Spleen (tissue), 11 donors: Measurements from ENCODE around the gene LGR6. TPM values are rescaled to one million over a fixed set of nuclear protein-coding genes. Genes with fewer than 3 reads are reported as not detected.
A peak's percentile ranks its signal among the peaks of the same experiment; 100 is the strongest.

Experiments used
- DNase-seq: peaks from one replicate; pipeline ENCODE4 v3.0.0-alpha.2; 2020
- H3K27ac ChIP-seq, 8 donors: fragments of 200-600 bp; sonication (generic) in 7 of 8; 1 replicate in 4 of 8; 2 replicates in 4 of 8; pipeline versions ENCODE4 v1.5.0 to v1.8.0; 2016 to 2021; ENCODE audit warnings: inconsistent platforms in 4 of 8, mild to moderate bottlenecking in 4 of 8, moderate library complexity in 1 of 8
- H3K27me3 ChIP-seq, 7 donors: fragments of 200-600 bp; sonication (generic) in 6 of 7; replicated peaks in 1 of 7; 1 replicate in 4 of 7; 2 replicates in 3 of 7; pipeline versions ENCODE4 v1.5.0 to v1.8.0; 2016 to 2021; ENCODE audit warnings: inconsistent platforms in 3 of 7, mild to moderate bottlenecking in 1 of 7
- H3K36me3 ChIP-seq, 6 donors: fragments of 200-600 bp; sonication (generic) in 5 of 6; 1 replicate in 4 of 6; 2 replicates in 2 of 6; pipeline versions ENCODE4 v1.5.0 to v1.8.0; 2016 to 2021; ENCODE audit warnings: inconsistent platforms in 2 of 6
- H3K4me1 ChIP-seq, 6 donors: fragments of 200-600 bp; sonication (generic) in 5 of 6; 1 replicate in 3 of 6; 2 replicates in 3 of 6; pipeline versions ENCODE4 v1.5.0 to v1.8.0; 2016 to 2021; ENCODE audit warnings: inconsistent platforms in 3 of 6
- H3K4me3 ChIP-seq, 8 donors: fragments of 200-600 bp; sonication (generic) in 7 of 8; 1 replicate in 4 of 8; 2 replicates in 4 of 8; pipeline versions ENCODE4 v1.5.0 to v1.8.0; 2016 to 2021; ENCODE audit warnings: inconsistent platforms in 4 of 8, mild to moderate bottlenecking in 4 of 8, moderate library complexity in 2 of 8
- H3K9me3 ChIP-seq, 8 donors: fragments of 200-600 bp; sonication (generic) in 7 of 8; 1 replicate in 4 of 8; 2 replicates in 4 of 8; pipeline versions ENCODE4 v1.5.0 to v1.8.0; 2016 to 2021; ENCODE audit warnings: inconsistent platforms in 4 of 8
- CTCF ChIP-seq, 11 experiments: fragments of 200-600 bp in 7 of 11; fragments of 450-650 bp in 4 of 11; sonication (generic) in 4 of 11; IDR thresholded peaks in 8 of 11; conservative IDR thresholded peaks in 3 of 11; 1 replicate in 7 of 11; 2 replicates in 4 of 11; pipeline versions ENCODE4 v1.4.0 to v1.8.0; 2016 to 2021; ENCODE audit warnings: antibody characterized with exemption in 11 of 11, inconsistent platforms in 4 of 11, mild to moderate bottlenecking in 1 of 11
- POLR2A ChIP-seq, 3 donors: fragments of 450-650 bp; IDR thresholded peaks; one replicate each; pipeline ENCODE4 v1.5.1; 2017; ENCODE audit warnings: antibody characterized with exemption in 3 of 3, mild to moderate bottlenecking in 1 of 3
- POLR2AphosphoS5 ChIP-seq, 3 donors: sonication (generic); formaldehyde crosslinking; IDR thresholded peaks; one replicate each; pipeline ENCODE4 v1.5.1; 2017; ENCODE audit warnings: antibody characterized with exemption in 3 of 3
- WGBS, 5 donors: extraction: QIAGEN DNeasy Blood & Tissue Kit in 3 of 5; methylation state at CpG; one replicate each; pipeline versions ENCODE4 v1.1.5 to v1.1.7; 2013 to 2018; 5-methylcytosine and 5-hydroxymethylcytosine counted together
- intact Hi-C: fragments of 100-400 bp; cut with DNase I; formaldehyde crosslinking; loops from one replicate; pipeline ENCODE4 v1.15.0; 2023; ENCODE audit warnings: low total_unique reads
- polyA plus RNA-seq, 3 donors: library from polyadenylated mRNA; stranded (reverse); fragments of 200-250 nt; gene quantifications; one replicate each; pipeline ENCODE4 v1.2.1, GENCODE V29; 2013
- total RNA-seq, 7 donors: library from RNA; depleted of rRNA in 3 of 7; stranded (reverse); fragments of >200 nt in 3 of 7; fragmentation: NEBNext Ultra II Directional in 4 of 7; extraction: Animal tissue kit (Norgen Biotek cat#: 25700) in 4 of 7; gene quantifications; one replicate each; pipeline versions ENCODE4 v1.1.0 to v1.2.1, GENCODE V29; 2016 to 2021
- donor health status: healthy with polysubstance abuse.
- donor health status: DM: no; HTN: no; CAD: no; lungs with moderate emphysema.
- donor health status: DM: no; HTN: no; CAD: no.
- donor health status: Bipolar disorder and iron deficiency.
- donor health status: healthy.
- donor health status: DM: no; HTN: no; CAD: no.
- donor health status: DM: yes; HTN: yes; CAD: no.

LGR6 gene
- total and polyA plus RNA-seq, 10 donors = 0.61 to 24.5 (median 5.3) TPM

- no peak overlapping the region for H3K27ac ChIP-seq
- H3K4me3 ChIP-seq = no peak overlapping the region
- no peaks in the 10 kb centered on the region for H3K9me3 ChIP-seq
- no peak for DNase-seq
- 94 to 97% (median 94%) methylated on average over 4 of the region's 4 CpGs for WGBS, 5 donors
- peaks cover 5 to 49% (median 40%) of the 10 kb centered on the region in 6 donors for H3K4me1 ChIP-seq
- no peak for TF ChIP-seq POLR2A (IDR thresholded peaks at IDR 0.05)
- no peak for TF ChIP-seq POLR2AphosphoS5 (IDR thresholded peaks at IDR 0.05)
- no peak for TF ChIP-seq CTCF (IDR thresholded peaks at IDR 0.05 in 8 of 11, conservative IDR thresholded peaks at IDR 0.05 in 3 of 11)
- H3K27me3 ChIP-seq = no peaks in the 10 kb centered on the region
- H3K36me3 ChIP-seq = peaks cover 0 to 99% (median 57%) of the 10 kb centered on the region in 6 donors
- intact Hi-C loops = no loop called here
Observed at GRCh38 chr1:202153284-202153683, 40.3 kb upstream of the LGR6 start.

GRCh38 chr1:202154148-202154765 lies 39.3 kb upstream of the LGR6 start:
- no peak for DNase-seq
- Histone ChIP-seq H3K9me3 (no peaks in the 10 kb centered on the region), H3K27ac (peak overlapping the region in 3 of 8 donors; percentile 30 to 57 (median 40)), H3K27me3 (no peaks in the 10 kb centered on the region), H3K36me3 (peaks cover 0 to 89% (median 56%) of the 10 kb centered on the region in 6 donors), H3K4me1 (peaks cover 10 to 55% (median 49%) of the 10 kb centered on the region in 6 donors), H3K4me3 (no peak overlapping the region)
- intact Hi-C loops = no loop called here
- TF ChIP-seq POLR2AphosphoS5 (IDR thresholded peaks at IDR 0.05) (no peak), POLR2A (IDR thresholded peaks at IDR 0.05) (no peak), CTCF (IDR thresholded peaks at IDR 0.05 in 8 of 11, conservative IDR thresholded peaks at IDR 0.05 in 3 of 11) (no peak)
- WGBS, 5 donors = 82 to 95% (median 90%) methylated on average over 8 to 10 of the region's 10 CpGs

GRCh38 chr1:202154766-202155477 lies 38.7 kb upstream of the LGR6 start:
- DNase-seq = no peak
- 40 to 55% (median 45%) methylated on average over 11 of the region's 11 CpGs for WGBS, 5 donors
- no peak overlapping the region for H3K4me3 ChIP-seq
- peak overlapping the region in 4 of 8 donors; percentile 30 to 57 (median 42) for H3K27ac ChIP-seq
- H3K36me3 ChIP-seq = peaks cover 0 to 82% (median 53%) of the 10 kb centered on the region in 6 donors
- H3K9me3 ChIP-seq = no peaks in the 10 kb centered on the region
- no peaks in the 10 kb centered on the region for H3K27me3 ChIP-seq
- H3K4me1 ChIP-seq = peaks cover 16 to 62% (median 56%) of the 10 kb centered on the region in 6 donors
- TF ChIP-seq POLR2A (IDR thresholded peaks at IDR 0.05) (no peak), POLR2AphosphoS5 (IDR thresholded peaks at IDR 0.05) (no peak), CTCF (IDR thresholded peaks at IDR 0.05 in 8 of 11, conservative IDR thresholded peaks at IDR 0.05 in 3 of 11) (peak in 9 of 11 experiments; percentile 26 to 76 (median 57))
- intact Hi-C loops = no loop called here

GRCh38 chr1:202155478-202156021 lies 38.0 kb upstream of the LGR6 start:
- H3K4me1 ChIP-seq = peaks cover 17 to 68% (median 62%) of the 10 kb centered on the region in 6 donors
- DNase-seq = no peak
- WGBS, 5 donors = 30 to 65% (median 35%) methylated on average over 8 of the region's 8 CpGs
- H3K27ac ChIP-seq = peak overlapping the region in 4 of 8 donors; percentile 30 to 57 (median 42)
- TF ChIP-seq CTCF (IDR thresholded peaks at IDR 0.05 in 8 of 11, conservative IDR thresholded peaks at IDR 0.05 in 3 of 11) (no peak), POLR2AphosphoS5 (IDR thresholded peaks at IDR 0.05) (peak in 1 of 3 donors; percentile 19), POLR2A (IDR thresholded peaks at IDR 0.05) (no peak)
- H3K4me3 ChIP-seq = no peak overlapping the region
- H3K27me3 ChIP-seq = no peaks in the 10 kb centered on the region
- intact Hi-C loops = no loop called here
- H3K9me3 ChIP-seq = no peaks in the 10 kb centered on the region
- peaks cover 0 to 76% (median 47%) of the 10 kb centered on the region in 6 donors for H3K36me3 ChIP-seq
